ENCODE data around the gene PSME3. TPM values are rescaled to one million over a fixed set of nuclear protein-coding genes. Genes with fewer than 3 reads are reported as not detected.

Gene PSME3
- total and polyA plus RNA-seq, 2 of the 13 experiments (the other 11 are each of a cell fraction or from before 2014, with no cell fraction given), result 66.3 to 135 TPM

DNA sequence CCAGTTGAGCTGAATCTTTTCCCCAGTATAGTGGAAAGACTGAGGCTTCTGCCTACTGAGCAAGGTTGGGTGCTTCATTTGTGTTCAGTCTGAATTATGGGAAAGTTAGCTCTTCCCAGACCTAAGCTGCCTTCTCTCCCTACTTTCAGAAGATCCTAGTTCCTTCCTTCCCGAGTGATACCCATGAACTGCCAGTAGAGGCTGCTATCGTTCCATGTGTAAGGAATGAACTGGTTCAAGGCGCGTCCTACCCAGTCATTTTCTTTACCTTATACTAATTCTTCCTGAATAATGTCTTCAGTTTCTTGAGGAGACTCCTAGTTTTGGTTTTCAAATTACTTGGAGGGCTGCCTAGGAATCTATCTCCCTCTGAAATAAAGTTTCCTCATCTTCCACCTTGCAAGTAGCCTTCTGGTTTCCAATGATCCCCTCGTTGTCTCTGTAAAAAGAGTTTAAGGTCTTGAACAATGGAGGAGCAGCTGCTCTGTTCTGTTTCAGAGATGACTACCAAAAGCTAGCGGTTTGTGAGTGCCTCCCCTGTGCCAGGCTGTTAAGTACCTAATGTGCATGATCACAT lies 10.2 kb downstream of the PSME3 start (continued):
- TF ChIP-seq, protein P1, sequence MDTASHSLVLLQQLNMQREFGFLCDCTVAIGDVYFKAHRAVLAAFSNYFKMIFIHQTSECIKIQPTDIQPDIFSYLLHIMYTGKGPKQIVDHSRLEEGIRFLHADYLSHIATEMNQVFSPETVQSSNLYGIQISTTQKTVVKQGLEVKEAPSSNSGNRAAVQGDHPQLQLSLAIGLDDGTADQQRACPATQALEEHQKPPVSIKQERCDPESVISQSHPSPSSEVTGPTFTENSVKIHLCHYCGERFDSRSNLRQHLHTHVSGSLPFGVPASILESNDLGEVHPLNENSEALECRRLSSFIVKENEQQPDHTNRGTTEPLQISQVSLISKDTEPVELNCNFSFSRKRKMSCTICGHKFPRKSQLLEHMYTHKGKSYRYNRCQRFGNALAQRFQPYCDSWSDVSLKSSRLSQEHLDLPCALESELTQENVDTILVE (CRISPR knock-in tag; IDR thresholded peaks at IDR 0.05), result 0 out of 2 replicates have a peak, but pooled peaks have one; percentile 41
- TF ChIP-seq IRF2 (CRISPR knock-in tag; IDR thresholded peaks at IDR 0.05) (peak; percentile 78), ZSCAN20 (CRISPR knock-in tag; IDR thresholded peaks at IDR 0.05; ENCODE audit: borderline replicate concordance) (0 out of 2 replicates have a peak, but pooled peaks have one; percentile 40), NR2F2 (IDR thresholded peaks at IDR 0.05; ENCODE audit: borderline replicate concordance, low read depth) (peak; percentile 20; the same call in 1 of the 2 replicates), REPIN1 (CRISPR knock-in tag; IDR thresholded peaks at IDR 0.05; ENCODE audit: borderline replicate concordance, low read depth) (peak; percentile 62; the same call in 1 of the 2 replicates), HMGA1 (CRISPR knock-in tag; conservative IDR thresholded peaks at IDR 0.05) (no peak), FOSL2 (CRISPR knock-in tag; IDR thresholded peaks at IDR 0.05) (0 out of 2 replicates have a peak, but pooled peaks have one; percentile 19), TRIM24 (CRISPR knock-in tag; IDR thresholded peaks at IDR 0.05) (no peak), PAX8 (CRISPR knock-in tag; IDR thresholded peaks at IDR 0.05; ENCODE audit: borderline replicate concordance) (no peak), ZNF205 (CRISPR knock-in tag; IDR thresholded peaks at IDR 0.05) (peak; percentile 44; the same call in 1 of the 2 replicates), NFE2L2 (IDR thresholded peaks at IDR 0.05; ENCODE audit: low read length) (peak; percentile 17; the same call in 1 of the 2 replicates), ZEB1 (IDR thresholded peaks at IDR 0.05; ENCODE audit: insufficient replicate concordance, low read depth) (peak; percentile 38), TFE3 (CRISPR knock-in tag; IDR thresholded peaks at IDR 0.05) (0 out of 2 replicates have a peak, but pooled peaks have one; percentile 45), NCOA2 (CRISPR knock-in tag; IDR thresholded peaks at IDR 0.05) (no peak), STAG1 (CRISPR knock-in tag; IDR thresholded peaks at IDR 0.05) (peak; percentile 100), SMC3 (IDR thresholded peaks at IDR 0.05; ENCODE audit: low read length) (peak; percentile 100), ZNF546 (CRISPR knock-in tag; conservative IDR thresholded peaks at IDR 0.05) (no peak), TEAD3 (CRISPR knock-in tag; optimal IDR thresholded peaks at IDR 0.05; ENCODE audit: borderline replicate concordance) (peak; percentile 26), SOX13 (IDR thresholded peaks at IDR 0.05) (no peak), SOX13 (CRISPR knock-in tag; conservative IDR thresholded peaks at IDR 0.05 in 1 of 2, IDR thresholded peaks at IDR 0.05 in 1 of 2) (peak in 1 of 2 experiments; percentile 38; a peak in 1 of 4 replicates), RCOR2 (CRISPR knock-in tag; IDR thresholded peaks at IDR 0.05) (0 out of 2 replicates have a peak, but pooled peaks have one; percentile 47), THAP11 (CRISPR knock-in tag; IDR thresholded peaks at IDR 0.05) (peak; percentile 54), MIXL1 (CRISPR knock-in tag; IDR thresholded peaks at IDR 0.05) (peak; percentile 67; the same call in 1 of the 2 replicates), KLF16 (CRISPR knock-in tag; IDR thresholded peaks at IDR 0.05) (peak in 1 of 2 experiments; percentile 57; a peak in 1 of 4 replicates), ATF2 (CRISPR knock-in tag; IDR thresholded peaks at IDR 0.05) (0 out of 2 replicates have a peak, but pooled peaks have one; percentile 58)
- TF ChIP-seq, protein P2, sequence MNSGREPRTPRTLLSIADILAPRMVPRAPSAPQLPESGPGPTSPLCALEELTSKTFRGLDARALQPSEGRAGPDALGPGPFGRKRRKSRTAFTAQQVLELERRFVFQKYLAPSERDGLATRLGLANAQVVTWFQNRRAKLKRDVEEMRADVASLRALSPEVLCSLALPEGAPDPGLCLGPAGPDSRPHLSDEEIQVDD (CRISPR knock-in tag; IDR thresholded peaks at IDR 0.05; ENCODE audit: borderline replicate concordance), result no peak
- TF ChIP-seq, protein P3, sequence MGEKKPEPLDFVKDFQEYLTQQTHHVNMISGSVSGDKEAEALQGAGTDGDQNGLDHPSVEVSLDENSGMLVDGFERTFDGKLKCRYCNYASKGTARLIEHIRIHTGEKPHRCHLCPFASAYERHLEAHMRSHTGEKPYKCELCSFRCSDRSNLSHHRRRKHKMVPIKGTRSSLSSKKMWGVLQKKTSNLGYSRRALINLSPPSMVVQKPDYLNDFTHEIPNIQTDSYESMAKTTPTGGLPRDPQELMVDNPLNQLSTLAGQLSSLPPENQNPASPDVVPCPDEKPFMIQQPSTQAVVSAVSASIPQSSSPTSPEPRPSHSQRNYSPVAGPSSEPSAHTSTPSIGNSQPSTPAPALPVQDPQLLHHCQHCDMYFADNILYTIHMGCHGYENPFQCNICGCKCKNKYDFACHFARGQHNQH (CRISPR knock-in tag; IDR thresholded peaks at IDR 0.05), result peak; percentile 62; the same call in 1 of the 2 replicates

Measured in HepG2 (cell line).